Measurements from ENCODE around the gene ADAM12. TPM values are rescaled to one million over a fixed set of nuclear protein-coding genes. Genes with fewer than 3 reads are reported as not detected.

ADAM12 gene
- total and polyA plus RNA-seq, 10 of the 15 experiments (the other 5 are each of a cell fraction or from before 2014, with no cell fraction given) = under 0.01 to 0.62 (median 0.04) TPM; not detected in 5

DNA sequence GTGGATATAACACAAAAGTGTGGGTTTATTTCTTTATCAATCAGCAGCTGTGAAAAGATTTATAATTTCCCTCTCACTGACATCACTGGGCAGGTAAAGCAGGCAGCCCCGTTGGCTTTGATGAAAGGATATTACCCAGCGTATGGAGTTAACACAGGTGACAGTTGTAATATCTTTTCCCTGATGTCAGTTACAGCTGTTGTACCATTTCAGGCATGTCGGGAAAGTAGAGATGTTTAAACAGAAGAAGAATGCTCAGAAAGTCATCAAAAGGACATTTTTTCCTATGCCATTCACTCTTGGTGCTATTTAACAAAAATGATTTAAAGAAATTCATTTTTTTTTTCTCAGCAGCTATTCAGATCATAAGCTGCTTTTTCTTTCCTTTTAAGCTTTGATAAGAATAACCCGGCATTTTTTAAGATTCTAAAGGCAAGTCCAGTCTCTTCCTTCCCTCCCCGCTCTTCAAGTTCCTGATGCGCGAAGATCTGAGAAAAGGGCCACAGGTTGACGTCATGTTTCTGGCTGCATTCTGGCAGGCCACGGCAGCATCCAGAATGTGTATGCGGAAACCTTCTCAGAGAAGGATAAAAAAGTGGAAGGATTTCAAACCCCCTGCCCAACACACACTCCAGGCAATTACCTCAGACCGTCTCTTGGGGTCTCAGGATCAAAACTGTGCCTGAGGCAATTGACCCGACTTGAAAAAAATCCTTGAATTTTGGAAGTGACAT is 32.5 kb upstream of the ADAM12 start (continued):
- TF ChIP-seq IKZF2 (IDR thresholded peaks at IDR 0.05) = no peak
- TF ChIP-seq, protein P1, sequence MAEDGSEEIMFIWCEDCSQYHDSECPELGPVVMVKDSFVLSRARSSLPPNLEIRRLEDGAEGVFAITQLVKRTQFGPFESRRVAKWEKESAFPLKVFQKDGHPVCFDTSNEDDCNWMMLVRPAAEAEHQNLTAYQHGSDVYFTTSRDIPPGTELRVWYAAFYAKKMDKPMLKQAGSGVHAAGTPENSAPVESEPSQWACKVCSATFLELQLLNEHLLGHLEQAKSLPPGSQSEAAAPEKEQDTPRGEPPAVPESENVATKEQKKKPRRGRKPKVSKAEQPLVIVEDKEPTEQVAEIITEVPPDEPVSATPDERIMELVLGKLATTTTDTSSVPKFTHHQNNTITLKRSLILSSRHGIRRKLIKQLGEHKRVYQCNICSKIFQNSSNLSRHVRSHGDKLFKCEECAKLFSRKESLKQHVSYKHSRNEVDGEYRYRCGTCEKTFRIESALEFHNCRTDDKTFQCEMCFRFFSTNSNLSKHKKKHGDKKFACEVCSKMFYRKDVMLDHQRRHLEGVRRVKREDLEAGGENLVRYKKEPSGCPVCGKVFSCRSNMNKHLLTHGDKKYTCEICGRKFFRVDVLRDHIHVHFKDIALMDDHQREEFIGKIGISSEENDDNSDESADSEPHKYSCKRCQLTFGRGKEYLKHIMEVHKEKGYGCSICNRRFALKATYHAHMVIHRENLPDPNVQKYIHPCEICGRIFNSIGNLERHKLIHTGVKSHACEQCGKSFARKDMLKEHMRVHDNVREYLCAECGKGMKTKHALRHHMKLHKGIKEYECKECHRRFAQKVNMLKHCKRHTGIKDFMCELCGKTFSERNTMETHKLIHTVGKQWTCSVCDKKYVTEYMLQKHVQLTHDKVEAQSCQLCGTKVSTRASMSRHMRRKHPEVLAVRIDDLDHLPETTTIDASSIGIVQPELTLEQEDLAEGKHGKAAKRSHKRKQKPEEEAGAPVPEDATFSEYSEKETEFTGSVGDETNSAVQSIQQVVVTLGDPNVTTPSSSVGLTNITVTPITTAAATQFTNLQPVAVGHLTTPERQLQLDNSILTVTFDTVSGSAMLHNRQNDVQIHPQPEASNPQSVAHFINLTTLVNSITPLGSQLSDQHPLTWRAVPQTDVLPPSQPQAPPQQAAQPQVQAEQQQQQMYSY (CRISPR knock-in tag; IDR thresholded peaks at IDR 0.05) = no peak

DNA sequence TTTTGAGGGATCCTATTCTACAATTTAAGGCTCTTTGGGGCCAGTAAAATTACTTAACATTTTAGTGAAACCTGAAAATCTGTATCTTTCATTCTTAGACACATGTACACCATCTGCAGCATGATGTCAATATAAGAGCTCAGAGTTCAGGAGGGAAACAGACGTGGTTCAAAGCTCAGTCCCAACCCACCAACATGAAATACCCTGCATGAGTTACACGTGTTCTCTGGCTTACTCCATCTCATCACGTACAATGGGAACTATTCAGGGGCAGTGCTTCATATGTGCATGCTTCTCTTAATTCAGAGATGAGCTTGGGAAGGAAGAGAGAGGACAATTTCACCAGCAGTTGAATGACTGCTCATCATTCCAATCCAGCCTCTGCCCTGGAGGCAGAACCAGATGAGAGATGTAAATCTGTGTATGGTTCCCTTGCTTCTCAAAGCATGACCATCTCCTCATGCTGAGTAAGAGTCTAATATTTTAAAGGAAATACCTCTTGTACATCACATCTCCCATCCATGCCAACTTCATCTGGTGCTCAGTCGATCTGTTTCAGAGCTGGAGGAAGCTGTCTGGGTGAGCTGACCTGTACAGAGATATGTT is 29.0 kb upstream of the ADAM12 start:
- FAIRE-seq (no peak), ATAC-seq (no peak), DNase-seq (ENCODE audit: low read depth, low spot score) (no peak)
- in situ Hi-C loops (cut with MboI) (no loop called here), intact Hi-C loops (cut with micrococcal nuclease; ENCODE audit: unreplicated experiment) (no loop called here)
- 0% methylated on average over 4 of the region's 4 CpGs for WGBS (ENCODE audit: insufficient coverage, insufficient replicate concordance, low lambda C conversion rate, missing lambda C conversion rate)
- SMC1A ChIA-PET (ENCODE audit: uncharacterized antibody, unreplicated experiment) = no interaction called here
- H3K27me3 ChIP-seq (replicated peaks in 1 of 2; ENCODE audit: control insufficient read depth in 2 of 2, insufficient read depth in 2 of 2, low read length in 1 of 2) = no peaks in the 10 kb centered on the region
- H3K27ac ChIP-seq (ENCODE audit: control insufficient read depth, insufficient read depth) = no peak overlapping the region
- H4K20me1 ChIP-seq (ENCODE audit: control insufficient read depth, insufficient read depth) = no peaks in the 10 kb centered on the region
- POLR2A ChIA-PET = no interaction called here
- TF ChIP-seq, protein P2, sequence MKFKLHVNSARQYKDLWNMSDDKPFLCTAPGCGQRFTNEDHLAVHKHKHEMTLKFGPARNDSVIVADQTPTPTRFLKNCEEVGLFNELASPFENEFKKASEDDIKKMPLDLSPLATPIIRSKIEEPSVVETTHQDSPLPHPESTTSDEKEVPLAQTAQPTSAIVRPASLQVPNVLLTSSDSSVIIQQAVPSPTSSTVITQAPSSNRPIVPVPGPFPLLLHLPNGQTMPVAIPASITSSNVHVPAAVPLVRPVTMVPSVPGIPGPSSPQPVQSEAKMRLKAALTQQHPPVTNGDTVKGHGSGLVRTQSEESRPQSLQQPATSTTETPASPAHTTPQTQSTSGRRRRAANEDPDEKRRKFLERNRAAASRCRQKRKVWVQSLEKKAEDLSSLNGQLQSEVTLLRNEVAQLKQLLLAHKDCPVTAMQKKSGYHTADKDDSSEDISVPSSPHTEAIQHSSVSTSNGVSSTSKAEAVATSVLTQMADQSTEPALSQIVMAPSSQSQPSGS (IDR thresholded peaks at IDR 0.05; ENCODE audit: low read length) = no peak
- TF ChIP-seq ZNF207 (IDR thresholded peaks at IDR 0.05; ENCODE audit: borderline replicate concordance) (no peak), NRF1 (conservative IDR thresholded peaks at IDR 0.05; ENCODE audit: low read depth, low read length) (no peak), YY1 (IDR thresholded peaks at IDR 0.05; ENCODE audit: low read depth, low read length) (no peak), YBX1 (IDR thresholded peaks at IDR 0.05) (no peak)
- no peaks in the 10 kb centered on the region; the same call in 2 of the 3 replicates for H3K9me3 ChIP-seq (replicated peaks; ENCODE audit: control insufficient read depth, insufficient read depth, low read length)
- no peak overlapping the region for H3K4me3 ChIP-seq
- no peaks in the 10 kb centered on the region for H3K4me1 ChIP-seq (ENCODE audit: control insufficient read depth, insufficient read depth, low read length)
- H3K9ac ChIP-seq (ENCODE audit: control insufficient read depth, insufficient read depth, low read length) = no peak overlapping the region
- CTCF ChIA-PET = no interaction called here
- no peaks in the 10 kb centered on the region for H3K36me3 ChIP-seq (ENCODE audit: control insufficient read depth in 2 of 2, insufficient read depth in 2 of 2, low read length in 1 of 2)
- H3K4me2 ChIP-seq (ENCODE audit: control insufficient read depth, insufficient read depth) = no peak overlapping the region
- BruUV-seq (replicated peaks) = no TSS peak
- no peak overlapping the region for H2AFZ ChIP-seq (ENCODE audit: control insufficient read depth, low read depth, low read length)
- H3K79me2 ChIP-seq (ENCODE audit: control insufficient read depth, insufficient read depth, low read length) = no peaks in the 10 kb centered on the region
- RAD21 ChIA-PET (ENCODE audit: unreplicated experiment) = no interaction called here

All from GM12878 (cell line).